HFF-Myc (cell line): ENCODE measurements around the gene KIAA0232.
"Not testable (repeated sequence)": the region's sequence is repeated elsewhere in the genome, so short reads cannot be mapped to it uniquely, and the experiment has no call there.

Experiments
- DNase-seq: peaks from one replicate; pipeline ENCODE4 v3.0.0-alpha.2; 2011; ENCODE audit warnings: low read depth; ENCODE audit errors: extremely low read depth
- H3K4me3 ChIP-seq: replicated peaks from 2 replicates; pipeline ENCODE4 v1.5.1; 2011; ENCODE audit warnings: low read depth, mild to moderate bottlenecking, control low read depth, low read length
- TF ChIP-seq, protein P1 (sequence below): IDR thresholded peaks from 2 replicates; pipeline ENCODE4 v1.5.1; 2012; ENCODE audit warnings: mild to moderate bottlenecking, low read depth, low read length, control low read depth; ENCODE audit errors: missing control alignments

Gene KIAA0232

DNA sequence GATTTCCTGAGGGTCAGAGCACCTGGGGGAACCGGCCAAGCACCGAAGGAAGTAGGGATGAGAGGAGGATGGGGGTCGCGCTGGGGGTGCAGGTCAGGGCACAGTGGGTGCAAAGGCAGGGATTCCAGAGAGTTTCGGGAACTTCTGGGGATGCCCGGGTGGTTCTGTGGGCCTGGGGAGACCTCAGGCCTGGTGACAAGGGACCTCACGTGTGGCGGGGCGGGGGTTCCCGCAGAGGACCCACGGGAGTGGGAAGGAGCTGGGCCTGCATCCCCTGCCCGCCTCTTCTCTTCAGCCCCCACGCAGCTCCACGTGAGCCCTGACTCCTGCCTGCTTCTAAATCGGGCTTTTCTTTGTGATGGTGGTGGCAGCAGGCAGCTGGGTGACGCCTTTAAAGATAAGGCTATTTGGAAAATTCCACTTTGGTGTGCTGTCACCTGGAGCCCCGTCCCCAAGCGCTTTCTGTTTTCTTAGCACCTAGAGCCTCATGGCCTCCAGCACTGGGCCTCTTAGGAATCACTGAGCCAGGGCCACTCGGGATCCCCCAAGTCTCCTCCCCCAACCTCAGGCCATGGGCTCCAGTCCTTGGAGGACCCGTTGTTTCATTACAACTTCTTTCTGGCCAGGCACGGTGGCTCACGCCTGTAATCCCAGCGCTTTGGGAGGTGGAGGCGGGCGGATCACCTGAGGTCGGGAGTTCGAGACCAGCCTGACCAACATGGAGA lies 120.0 kb downstream of the KIAA0232 start:
- no peak overlapping the region for H3K4me3 ChIP-seq
- TF ChIP-seq, protein P1, sequence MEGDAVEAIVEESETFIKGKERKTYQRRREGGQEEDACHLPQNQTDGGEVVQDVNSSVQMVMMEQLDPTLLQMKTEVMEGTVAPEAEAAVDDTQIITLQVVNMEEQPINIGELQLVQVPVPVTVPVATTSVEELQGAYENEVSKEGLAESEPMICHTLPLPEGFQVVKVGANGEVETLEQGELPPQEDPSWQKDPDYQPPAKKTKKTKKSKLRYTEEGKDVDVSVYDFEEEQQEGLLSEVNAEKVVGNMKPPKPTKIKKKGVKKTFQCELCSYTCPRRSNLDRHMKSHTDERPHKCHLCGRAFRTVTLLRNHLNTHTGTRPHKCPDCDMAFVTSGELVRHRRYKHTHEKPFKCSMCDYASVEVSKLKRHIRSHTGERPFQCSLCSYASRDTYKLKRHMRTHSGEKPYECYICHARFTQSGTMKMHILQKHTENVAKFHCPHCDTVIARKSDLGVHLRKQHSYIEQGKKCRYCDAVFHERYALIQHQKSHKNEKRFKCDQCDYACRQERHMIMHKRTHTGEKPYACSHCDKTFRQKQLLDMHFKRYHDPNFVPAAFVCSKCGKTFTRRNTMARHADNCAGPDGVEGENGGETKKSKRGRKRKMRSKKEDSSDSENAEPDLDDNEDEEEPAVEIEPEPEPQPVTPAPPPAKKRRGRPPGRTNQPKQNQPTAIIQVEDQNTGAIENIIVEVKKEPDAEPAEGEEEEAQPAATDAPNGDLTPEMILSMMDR: no peak
- DNase-seq: no peak

DNA sequence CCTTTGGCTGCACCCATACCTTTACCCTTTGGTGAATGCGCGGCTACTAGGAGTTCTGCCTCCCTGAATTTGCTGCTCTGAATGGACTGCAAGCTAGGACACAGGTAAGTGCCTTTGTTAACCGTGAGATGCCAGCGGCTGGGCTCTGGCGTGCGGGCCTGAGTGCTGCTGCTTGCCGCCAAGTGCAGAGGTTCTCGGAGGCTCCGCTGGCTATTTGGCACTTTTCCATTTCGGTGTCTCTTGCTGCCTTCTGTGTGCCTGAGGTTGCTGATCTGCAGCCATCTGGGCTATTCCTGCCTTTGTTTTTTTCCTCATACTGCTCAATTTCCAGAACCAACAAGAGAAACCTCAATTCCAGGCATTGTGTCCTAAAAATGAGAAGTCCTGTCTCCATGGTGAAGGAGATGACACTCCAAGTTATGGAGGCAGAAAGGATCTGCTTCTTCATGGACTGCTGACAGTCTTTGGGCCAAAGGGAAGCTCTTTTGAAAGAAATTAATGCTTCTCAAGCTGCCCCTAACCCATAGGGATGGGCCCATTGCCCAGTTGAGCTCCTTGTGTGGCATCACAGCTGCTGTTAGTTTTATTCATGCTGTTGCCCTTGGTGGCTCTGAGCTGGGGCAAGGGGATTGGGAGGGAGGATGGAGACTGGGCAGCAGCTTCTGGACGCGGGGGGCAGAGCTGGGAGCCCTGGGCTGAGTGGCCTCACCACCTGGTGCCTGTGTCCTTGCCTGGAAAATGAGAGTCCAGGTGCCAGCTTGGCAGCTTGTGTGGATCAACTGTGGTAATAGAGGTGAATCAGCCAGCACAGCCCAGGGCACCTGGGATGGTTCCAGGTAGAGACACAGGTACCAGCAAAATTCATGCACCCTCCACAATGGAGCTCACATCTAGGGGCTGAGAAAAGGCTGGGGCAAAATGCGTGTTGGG lies 123.3 kb downstream of the KIAA0232 start:
- TF ChIP-seq, protein P1: no peak

DNA sequence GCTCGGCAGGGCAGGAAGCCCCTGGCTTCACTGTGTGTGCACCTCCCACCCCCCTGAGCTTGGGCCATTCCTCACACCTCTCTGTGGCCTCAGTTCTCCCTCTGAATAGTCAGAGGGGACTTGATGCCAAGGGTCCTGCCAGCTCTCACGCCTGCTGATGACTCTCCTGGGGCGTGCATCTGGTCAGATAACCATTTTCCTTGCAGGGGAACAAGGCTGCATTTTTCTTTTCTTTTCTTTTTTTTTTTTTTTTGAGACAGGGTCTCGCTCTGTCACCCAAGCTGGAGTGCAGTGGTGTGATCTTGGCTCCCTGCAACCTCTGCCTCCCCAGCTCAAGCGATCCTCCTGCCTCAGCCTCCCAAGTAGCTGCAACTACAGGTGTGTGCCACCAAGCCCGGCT lies 124.0 kb downstream of the KIAA0232 start:
- DNase-seq, H3K4me3 ChIP-seq: not testable (repeated sequence)

More for the DNA sequence above, 123.3 kb downstream of the KIAA0232 start:
- DNase-seq: no peak
- no peak overlapping the region for H3K4me3 ChIP-seq

DNA sequence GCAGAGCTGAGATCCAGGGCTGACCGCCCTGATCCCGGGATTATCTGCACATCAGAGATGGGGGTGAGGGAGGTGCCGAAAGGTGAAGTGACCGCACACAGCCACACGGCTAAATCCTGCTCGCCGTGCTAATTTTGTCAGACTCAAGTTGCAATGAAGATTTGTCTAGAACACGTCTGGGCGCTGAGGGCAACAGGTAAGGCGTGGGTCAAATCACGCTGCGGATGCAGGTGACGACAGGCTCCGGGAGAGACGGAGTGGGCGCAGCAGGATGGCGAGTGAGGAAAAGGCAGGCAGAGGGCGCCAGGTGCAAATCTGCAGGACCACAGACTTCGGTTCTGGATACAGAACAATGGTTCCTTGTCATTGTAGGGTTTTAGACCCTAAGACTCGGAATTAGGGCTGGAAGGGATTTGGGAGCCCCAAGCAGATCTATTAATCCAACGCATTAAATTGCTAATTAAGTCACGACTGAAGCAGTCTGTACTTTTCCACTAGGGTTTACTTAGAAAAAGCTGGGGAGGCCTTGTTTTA lies 125.2 kb downstream of the KIAA0232 start:
- no peak overlapping the region for H3K4me3 ChIP-seq
- DNase-seq: no peak
- TF ChIP-seq, protein P1: peak; percentile 44

DNA sequence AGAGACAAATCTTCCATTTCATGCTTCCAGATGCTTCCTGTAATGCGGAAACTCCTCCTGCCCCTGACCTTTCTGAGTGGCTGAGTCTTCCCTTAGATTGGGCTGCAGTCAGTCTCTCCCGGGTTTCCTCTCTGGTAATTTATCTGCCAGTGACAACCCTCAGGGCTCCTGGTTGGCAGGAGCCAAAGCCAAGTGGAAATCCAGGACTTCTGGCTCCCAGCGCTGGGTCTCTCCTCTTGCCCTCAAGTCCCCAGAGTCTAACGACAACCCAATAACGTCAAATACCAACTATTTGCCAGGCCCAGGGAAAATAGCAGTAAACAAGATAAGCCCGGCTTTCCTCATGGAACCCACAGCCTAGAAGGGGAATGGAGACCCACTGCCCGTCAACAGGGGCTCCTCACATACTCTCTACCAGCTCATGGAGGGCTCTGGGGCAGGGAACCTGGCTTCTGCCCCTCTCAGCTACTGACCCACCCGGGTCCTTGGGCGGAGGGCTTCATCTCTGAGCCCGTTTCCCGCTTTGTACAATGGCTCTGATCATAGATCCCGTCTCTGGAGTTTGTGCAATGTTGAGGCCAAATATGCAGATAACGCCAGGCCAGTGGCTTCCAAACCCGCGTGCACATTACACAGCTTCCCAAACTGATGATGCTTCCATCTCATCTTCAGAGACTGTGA lies 126.0 kb downstream of the KIAA0232 start:
- TF ChIP-seq, protein P1: no peak
- DNase-seq: no peak
- peak overlapping the region; percentile 70 for H3K4me3 ChIP-seq

DNA sequence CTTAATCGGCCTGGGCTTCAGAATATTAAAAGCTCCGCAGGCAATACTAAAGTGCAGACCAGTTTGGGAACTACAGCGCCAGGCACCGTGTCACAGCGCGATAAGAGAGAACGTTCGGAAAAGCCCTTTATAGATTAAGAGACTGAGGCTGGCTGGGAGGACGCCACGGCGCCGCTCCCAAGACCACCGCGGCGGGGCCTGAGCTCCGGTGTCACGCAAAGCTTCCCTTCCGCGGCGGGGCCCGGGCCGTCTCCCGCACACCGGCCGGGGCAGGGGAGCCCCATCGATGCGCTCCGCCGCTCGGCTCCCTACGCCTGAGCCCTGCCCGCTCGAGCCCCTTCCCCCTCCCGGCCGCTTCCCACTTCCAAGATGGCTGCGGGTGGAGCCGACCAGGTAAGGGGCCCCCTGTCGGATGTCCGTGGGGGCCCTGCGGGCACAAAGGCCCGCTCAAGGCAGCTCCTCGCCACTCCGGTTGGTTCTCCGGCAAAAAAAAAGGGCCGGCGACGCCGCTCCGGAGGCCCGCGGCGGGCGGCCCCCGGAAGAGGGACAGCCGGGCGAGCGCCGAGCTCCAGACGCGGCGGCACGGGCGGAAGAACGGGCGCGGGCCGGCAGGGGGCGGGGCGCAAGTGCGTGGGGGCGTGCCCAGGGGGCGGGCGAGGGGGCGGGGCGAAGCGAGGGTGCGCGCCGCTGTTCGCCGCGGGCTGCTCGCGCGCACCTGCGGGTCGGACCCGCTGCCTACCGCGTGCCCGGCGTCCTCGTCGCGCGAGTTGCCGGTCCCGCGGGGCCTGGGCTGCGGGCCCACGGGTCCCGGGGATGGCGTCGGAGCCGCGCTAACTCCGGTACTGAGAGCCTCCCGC lies 126.8 kb downstream of the KIAA0232 start, which contains the start of gene TBC1D14:
TBC1D14 (plus strand) TSS at position 714 of the 857 bp plus-strand sequence. CDS start 13,564 bp downstream, outside the sequence.
- DNase-seq: no peak
- TF ChIP-seq, protein P1: peak; percentile 14

More for the DNA sequence above, 126.8 kb downstream of the KIAA0232 start, which contains the start of gene TBC1D14:
- H3K4me3 ChIP-seq: peak within 1 kb of the TSS; percentile 70
